HepG2 (cell line): ENCODE data around the gene COPS4. TPM values are rescaled to one million over a fixed set of nuclear protein-coding genes. Genes with fewer than 3 reads are reported as not detected.

ENCODE experiments used
- CBFB ChIP-seq: sonication (generic); formaldehyde crosslinking; IDR thresholded peaks from 2 replicates; pipeline ENCODE4 v1.4.0; 2020; ENCODE audit warnings: missing genetic modification reagents
- CCAR2 ChIP-seq: fragments of 200-400 bp; formaldehyde crosslinking; optimal IDR thresholded peaks from 2 replicates; pipeline ENCODE3; 2018; ENCODE audit warnings: low read depth, mild to moderate bottlenecking, low read length, moderate library complexity
- FOXO1 ChIP-seq: sonication (generic); formaldehyde crosslinking; IDR thresholded peaks from 2 replicates; pipeline ENCODE4 v1.4.0; 2020; ENCODE audit warnings: missing genetic modification reagents
- GPN1 ChIP-seq: sonication (generic); formaldehyde crosslinking; IDR thresholded peaks from 2 replicates; pipeline ENCODE4 v1.5.1; 2020; ENCODE audit warnings: missing genetic modification reagents, borderline replicate concordance
- KLF15 ChIP-seq: sonication (generic); formaldehyde crosslinking; IDR thresholded peaks from 2 replicates; pipeline ENCODE4 v1.8.1; 2023; ENCODE audit warnings: borderline replicate concordance, mild to moderate bottlenecking, inconsistent platforms, missing genetic modification reagents, mixed read lengths
- SAP130 ChIP-seq: IDR thresholded peaks from 2 replicates; pipeline ENCODE4 v1.6.1; 2016; ENCODE audit warnings: low read depth
- SETDB1 ChIP-seq: sonication (generic); formaldehyde crosslinking; IDR thresholded peaks from 2 replicates; pipeline ENCODE4 v1.5.1; 2020; ENCODE audit warnings: missing genetic modification reagents, mild to moderate bottlenecking, borderline replicate concordance
- SIX1 ChIP-seq: sonication (generic); formaldehyde crosslinking; IDR thresholded peaks from 2 replicates; pipeline ENCODE4 v1.4.0; 2020; ENCODE audit warnings: missing genetic modification reagents, borderline replicate concordance
- SKI ChIP-seq: fragments of 450-650 bp; IDR thresholded peaks from one replicate; pipeline ENCODE4 v1.6.1; 2018; ENCODE audit warnings: mild to moderate bottlenecking; ENCODE audit not compliant: partially characterized antibody
- SP140L ChIP-seq: sonication (generic); formaldehyde crosslinking; IDR thresholded peaks from 2 replicates; pipeline ENCODE4 v1.4.0; 2020; ENCODE audit warnings: missing genetic modification reagents, borderline replicate concordance
- ZFY ChIP-seq: sonication (generic); formaldehyde crosslinking; IDR thresholded peaks from 2 replicates; pipeline ENCODE4 v1.4.0; 2020; ENCODE audit warnings: missing genetic modification reagents
- ZNF207 ChIP-seq: fragments of 450-650 bp; IDR thresholded peaks from 2 replicates; pipeline ENCODE4 v1.6.1; 2016; ENCODE audit warnings: antibody characterized with exemption, borderline replicate concordance
- ZNF282 ChIP-seq: fragments of 450-650 bp; IDR thresholded peaks from 2 replicates; pipeline ENCODE4 v1.6.1; 2018; ENCODE audit not compliant: partially characterized antibody
- ZNF333 ChIP-seq: sonication (generic); formaldehyde crosslinking; IDR thresholded peaks from 2 replicates; pipeline ENCODE4 v1.4.0; 2020; ENCODE audit warnings: mild to moderate bottlenecking, missing genetic modification reagents, borderline replicate concordance
- ZNF367 ChIP-seq: sonication (generic); formaldehyde crosslinking; IDR thresholded peaks from 2 replicates; pipeline ENCODE4 v1.4.0; 2020; ENCODE audit warnings: missing genetic modification reagents, borderline replicate concordance
- ZNF431 ChIP-seq: sonication (generic); formaldehyde crosslinking; IDR thresholded peaks from 2 replicates; pipeline ENCODE4 v1.9.0; 2022; ENCODE audit warnings: missing genetic modification reagents, low read depth, mild to moderate bottlenecking, borderline replicate concordance
- ZNF558 ChIP-seq: sonication (generic); formaldehyde crosslinking; IDR thresholded peaks from 2 replicates; pipeline ENCODE4 v1.9.0; 2022; ENCODE audit warnings: mild to moderate bottlenecking, missing genetic modification reagents, borderline replicate concordance
- ZNF703 ChIP-seq: sonication (generic); formaldehyde crosslinking; IDR thresholded peaks from 2 replicates; pipeline ENCODE4 v1.5.1; 2020; ENCODE audit warnings: missing genetic modification reagents, mild to moderate bottlenecking, moderate library complexity, borderline replicate concordance
- ZNF761 ChIP-seq: sonication (generic); formaldehyde crosslinking; conservative IDR thresholded peaks from 2 replicates; pipeline ENCODE4 v1.4.0; 2020; ENCODE audit warnings: mild to moderate bottlenecking, missing genetic modification reagents
- polyA plus RNA-seq, 8 experiments: library from polyadenylated mRNA; depleted of rRNA in 3 of 8; stranded (reverse) in 7 of 8; unstranded in 1 of 8; fragments of >200 nt; fragmentation: Illumina TruSeq in 4 of 8; extraction: Trizol in 4 of 8; gene quantifications; 2 replicates each; pipeline versions ENCODE4 v1.2.1 to v1.2.3, GENCODE V29; 2011 to 2016; ENCODE audit warnings: low read depth in 4 of 8, missing spikeins in 1 of 8, mixed read lengths in 1 of 8; ENCODE audit not compliant: insufficient read depth in 1 of 8
- total RNA-seq, 5 experiments: library from RNA; depleted of rRNA; stranded (reverse); fragments of >200 nt; fragmentation: Illumina TruSeq; extraction: Trizol; gene quantifications; 2 replicates each; pipeline ENCODE4 v1.2.3, GENCODE V29; 2016; ENCODE audit warnings: low read depth in 1 of 5
- TF ChIP-seq, protein P1 (sequence below), 2 experiments: sonication (generic) in 1 of 2; formaldehyde crosslinking in 1 of 2; IDR thresholded peaks; 2 replicates each; pipeline versions ENCODE4 v1.4.0 to v1.6.1; 2016 to 2020; ENCODE audit warnings: borderline replicate concordance in 1 of 2, low read depth in 1 of 2, mild to moderate bottlenecking in 1 of 2, missing genetic modification reagents in 1 of 2
- TF ChIP-seq, protein P2 (sequence below): sonication (generic); formaldehyde crosslinking; IDR thresholded peaks from 2 replicates; pipeline ENCODE4 v1.4.0; 2020; ENCODE audit warnings: missing genetic modification reagents, borderline replicate concordance

The COPS4 gene
- total and polyA plus RNA-seq, 2 of the 13 experiments (the other 11 are each of a cell fraction or from before 2014, with no cell fraction given), result 28.8 to 52.5 TPM

DNA sequence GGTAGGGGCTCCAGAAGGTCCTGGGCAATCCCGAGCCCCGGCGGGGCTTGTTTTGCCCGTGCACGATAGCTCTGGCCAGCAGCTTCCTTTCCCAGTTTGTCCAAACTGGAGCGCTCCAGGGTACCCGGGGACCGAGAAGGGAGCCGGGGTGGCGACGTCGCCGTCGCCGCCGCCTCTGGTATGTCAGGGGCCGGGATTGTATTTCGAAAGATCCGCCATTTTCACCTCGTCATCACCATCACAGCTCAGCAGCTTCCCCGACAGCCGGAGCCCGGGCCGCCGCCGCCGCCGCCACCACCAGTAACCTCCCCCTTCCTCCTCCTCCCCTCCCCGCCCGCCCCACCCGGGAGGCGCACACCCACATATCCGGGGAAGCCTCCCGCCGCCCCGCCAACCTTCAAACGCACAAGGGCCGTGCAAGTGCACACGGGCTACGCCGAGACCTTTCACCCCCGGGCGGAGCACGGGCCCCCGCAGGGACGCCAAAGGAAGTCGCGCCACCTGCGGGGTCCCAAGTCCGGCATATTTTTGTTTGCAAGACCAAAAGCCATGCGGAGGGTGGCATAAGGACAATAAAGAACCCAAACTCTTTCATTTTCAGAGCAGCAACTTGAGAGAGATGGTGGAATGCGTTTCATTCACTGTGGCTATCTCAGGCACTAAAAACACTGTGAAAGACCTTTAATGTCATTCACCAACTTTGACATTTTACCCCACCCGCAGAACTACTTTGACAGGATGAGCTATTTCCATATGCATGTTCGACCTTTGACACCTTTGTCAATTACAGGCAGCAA is 24.3 kb upstream of the COPS4 start, which contains the start of gene LIN54 (continued):
- TF ChIP-seq, protein P1, sequence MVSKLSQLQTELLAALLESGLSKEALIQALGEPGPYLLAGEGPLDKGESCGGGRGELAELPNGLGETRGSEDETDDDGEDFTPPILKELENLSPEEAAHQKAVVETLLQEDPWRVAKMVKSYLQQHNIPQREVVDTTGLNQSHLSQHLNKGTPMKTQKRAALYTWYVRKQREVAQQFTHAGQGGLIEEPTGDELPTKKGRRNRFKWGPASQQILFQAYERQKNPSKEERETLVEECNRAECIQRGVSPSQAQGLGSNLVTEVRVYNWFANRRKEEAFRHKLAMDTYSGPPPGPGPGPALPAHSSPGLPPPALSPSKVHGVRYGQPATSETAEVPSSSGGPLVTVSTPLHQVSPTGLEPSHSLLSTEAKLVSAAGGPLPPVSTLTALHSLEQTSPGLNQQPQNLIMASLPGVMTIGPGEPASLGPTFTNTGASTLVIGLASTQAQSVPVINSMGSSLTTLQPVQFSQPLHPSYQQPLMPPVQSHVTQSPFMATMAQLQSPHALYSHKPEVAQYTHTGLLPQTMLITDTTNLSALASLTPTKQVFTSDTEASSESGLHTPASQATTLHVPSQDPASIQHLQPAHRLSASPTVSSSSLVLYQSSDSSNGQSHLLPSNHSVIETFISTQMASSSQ (IDR thresholded peaks at IDR 0.05; ENCODE audit: low read depth), result peak; percentile 52; the same call in 1 of the 2 replicates
- TF ChIP-seq, protein P1 (CRISPR knock-in tag; IDR thresholded peaks at IDR 0.05; ENCODE audit: borderline replicate concordance), result peak; percentile 45; the same call in 1 of the 2 replicates
- TF ChIP-seq, protein P2, sequence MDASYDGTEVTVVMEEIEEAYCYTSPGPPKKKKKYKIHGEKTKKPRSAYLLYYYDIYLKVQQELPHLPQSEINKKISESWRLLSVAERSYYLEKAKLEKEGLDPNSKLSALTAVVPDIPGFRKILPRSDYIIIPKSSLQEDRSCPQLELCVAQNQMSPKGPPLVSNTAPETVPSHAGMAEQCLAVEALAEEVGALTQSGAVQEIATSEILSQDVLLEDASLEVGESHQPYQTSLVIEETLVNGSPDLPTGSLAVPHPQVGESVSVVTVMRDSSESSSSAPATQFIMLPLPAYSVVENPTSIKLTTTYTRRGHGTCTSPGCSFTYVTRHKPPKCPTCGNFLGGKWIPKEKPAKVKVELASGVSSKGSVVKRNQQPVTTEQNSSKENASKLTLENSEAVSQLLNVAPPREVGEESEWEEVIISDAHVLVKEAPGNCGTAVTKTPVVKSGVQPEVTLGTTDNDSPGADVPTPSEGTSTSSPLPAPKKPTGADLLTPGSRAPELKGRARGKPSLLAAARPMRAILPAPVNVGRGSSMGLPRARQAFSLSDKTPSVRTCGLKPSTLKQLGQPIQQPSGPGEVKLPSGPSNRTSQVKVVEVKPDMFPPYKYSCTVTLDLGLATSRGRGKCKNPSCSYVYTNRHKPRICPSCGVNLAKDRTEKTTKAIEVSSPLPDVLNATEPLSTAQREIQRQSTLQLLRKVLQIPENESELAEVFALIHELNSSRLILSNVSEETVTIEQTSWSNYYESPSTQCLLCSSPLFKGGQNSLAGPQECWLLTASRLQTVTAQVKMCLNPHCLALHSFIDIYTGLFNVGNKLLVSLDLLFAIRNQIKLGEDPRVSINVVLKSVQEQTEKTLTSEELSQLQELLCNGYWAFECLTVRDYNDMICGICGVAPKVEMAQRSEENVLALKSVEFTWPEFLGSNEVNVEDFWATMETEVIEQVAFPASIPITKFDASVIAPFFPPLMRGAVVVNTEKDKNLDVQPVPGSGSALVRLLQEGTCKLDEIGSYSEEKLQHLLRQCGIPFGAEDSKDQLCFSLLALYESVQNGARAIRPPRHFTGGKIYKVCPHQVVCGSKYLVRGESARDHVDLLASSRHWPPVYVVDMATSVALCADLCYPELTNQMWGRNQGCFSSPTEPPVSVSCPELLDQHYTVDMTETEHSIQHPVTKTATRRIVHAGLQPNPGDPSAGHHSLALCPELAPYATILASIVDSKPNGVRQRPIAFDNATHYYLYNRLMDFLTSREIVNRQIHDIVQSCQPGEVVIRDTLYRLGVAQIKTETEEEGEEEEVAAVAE (CRISPR knock-in tag), result no peak
- no peak for TF ChIP-seq ZNF703
- no peak for TF ChIP-seq SIX1
- TF ChIP-seq KLF15, result no peak
- no peak for TF ChIP-seq ZFY (CRISPR knock-in tag)
- no peak for TF ChIP-seq ZNF207
- peak; percentile 50; the same call in 1 of the 2 replicates for TF ChIP-seq FOXO1 (CRISPR knock-in tag)
- peak; percentile 37; the same call in 1 of the 2 replicates for TF ChIP-seq ZNF431 (CRISPR knock-in tag)
- TF ChIP-seq ZNF282, result no peak
- TF ChIP-seq GPN1 (CRISPR knock-in tag), result no peak
- TF ChIP-seq ZNF367 (CRISPR knock-in tag), result no peak
- no peak for TF ChIP-seq CCAR2
- TF ChIP-seq ZNF558, result no peak; the same call in 1 of the 2 replicates
- 0 out of 2 replicates have a peak, but pooled peaks have one; percentile 43 for TF ChIP-seq ZNF761 (CRISPR knock-in tag)
- no peak for TF ChIP-seq SETDB1 (CRISPR knock-in tag)
- TF ChIP-seq ZNF333 (CRISPR knock-in tag), result no peak
- TF ChIP-seq SP140L (CRISPR knock-in tag), result no peak
- peak; percentile 73 for TF ChIP-seq SKI
- peak; percentile 96 for TF ChIP-seq SAP130 (CRISPR knock-in tag)
- TF ChIP-seq CBFB (CRISPR knock-in tag), result 0 out of 2 replicates have a peak, but pooled peaks have one; percentile 15
